Testis (tissue), 3 donors: ENCODE data around the gene HSDL1. TPM values are rescaled to one million over a fixed set of nuclear protein-coding genes. Genes with fewer than 3 reads are reported as not detected.

Source experiments
- DNase-seq: peaks from one replicate; pipeline ENCODE4 v3.0.0-alpha.2; 2019
- H3K27ac ChIP-seq, 2 donors: fragments of 200-600 bp; sonication (generic); one replicate each; pipeline ENCODE4 v1.5.1; 2019
- H3K27me3 ChIP-seq: fragments of 200-600 bp; sonication (generic); one replicate; pipeline ENCODE4 v1.5.1; 2019
- H3K36me3 ChIP-seq: fragments of 200-600 bp; sonication (generic); one replicate; pipeline ENCODE4 v1.5.1; 2017; ENCODE audit warnings: low read depth; ENCODE audit errors: missing control alignments
- H3K4me1 ChIP-seq: fragments of 200-600 bp; sonication (generic); one replicate; pipeline ENCODE4 v1.5.1; 2019
- H3K4me3 ChIP-seq, 2 donors: fragments of 200-600 bp; sonication (generic); one replicate each; pipeline ENCODE4 v1.5.1; 2017 to 2019
- H3K9me3 ChIP-seq: fragments of 200-600 bp; sonication (generic); one replicate; pipeline ENCODE4 v1.5.1; 2017
- CTCF ChIP-seq, 3 experiments: fragments of 450-650 bp in 2 of 3; fragments of 200-600 bp in 1 of 3; sonication (generic) in 1 of 3; IDR thresholded peaks; one replicate each; pipeline ENCODE4 v1.5.1; 2016 to 2019; ENCODE audit warnings: antibody characterized with exemption in 3 of 3, mild to moderate bottlenecking in 2 of 3, moderate library complexity in 1 of 3
- POLR2A ChIP-seq: fragments of 450-650 bp; IDR thresholded peaks from one replicate; pipeline ENCODE4 v1.6.1; 2017; ENCODE audit warnings: antibody characterized with exemption, mild to moderate bottlenecking, moderate library complexity
- WGBS, 2 donors: methylation state at CpG; one replicate each; pipeline ENCODE4 v1.1.5; 2018; 5-methylcytosine and 5-hydroxymethylcytosine counted together
- intact Hi-C: fragments of 100-400 bp; cut with DNase I; formaldehyde crosslinking; loops from one replicate; pipeline ENCODE4 v1.15.1; 2023; ENCODE audit warnings: low total_unique reads
- polyA plus RNA-seq: library from polyadenylated mRNA; stranded (reverse); fragments of 350-450 nt; fragmentation: Illumina TruSeq; extraction: RNeasy Lipid Tissue Mini Kit (QIAGEN cat#74804); gene quantifications from one replicate; pipeline ENCODE4 v1.2.3, GENCODE V29; 2014; ENCODE audit warnings: low read depth, low replicate concordance; ENCODE audit not compliant: insufficient read depth
- total RNA-seq, 2 donors: library from RNA; depleted of rRNA; stranded (reverse); fragments of >200 nt; gene quantifications; one replicate each; pipeline ENCODE4 v1.2.3, GENCODE V29; 2016

Gene HSDL1
- total and polyA plus RNA-seq, 3 donors from 2014 or later = 29.0 to 37.9 (median 31.3) TPM

- Histone ChIP-seq H3K4me3 (no peak overlapping the region), H3K9me3 (no peaks in the 10 kb centered on the region), H3K4me1 (peaks cover 5% of the 10 kb centered on the region), H3K27me3 (no peaks in the 10 kb centered on the region), H3K36me3 (no peaks in the 10 kb centered on the region), H3K27ac (no peak overlapping the region)
- 92% methylated on average over 4 of the region's 4 CpGs for WGBS, 2 donors
- DNase-seq = no peak
- intact Hi-C loops = no loop called here
- TF ChIP-seq CTCF (IDR thresholded peaks at IDR 0.05) = no peak
- TF ChIP-seq POLR2A = no peak
Observed at GRCh38 chr16:84155226-84155625, 10.2 kb upstream of the HSDL1 start.

GRCh38 chr16:84153660-84154214 is 8.8 kb upstream of the HSDL1 start:
- intact Hi-C loops = no loop called here
- DNase-seq = no peak
- no peak overlapping the region for H3K27ac ChIP-seq

GRCh38 chr16:84150926-84151325 is 5.9 kb upstream of the HSDL1 start:
- no peak for DNase-seq
- Histone ChIP-seq H3K4me1 (peaks cover 5% of the 10 kb centered on the region), H3K9me3 (no peaks in the 10 kb centered on the region), H3K27me3 (no peaks in the 10 kb centered on the region), H3K36me3 (no peaks in the 10 kb centered on the region), H3K4me3 (no peak overlapping the region), H3K27ac (no peak overlapping the region)
- no peak for TF ChIP-seq CTCF (IDR thresholded peaks at IDR 0.05)
- no peak for TF ChIP-seq POLR2A
- 84 to 97% methylated on average over 3 of the region's 3 CpGs for WGBS, 2 donors
- intact Hi-C loops = no loop called here

More at GRCh38 chr16:84153660-84154214, 8.8 kb upstream of the HSDL1 start:
- H3K9me3 ChIP-seq = no peaks in the 10 kb centered on the region
- peaks cover 5% of the 10 kb centered on the region for H3K4me1 ChIP-seq
- no peak for TF ChIP-seq CTCF (IDR thresholded peaks at IDR 0.05)
- TF ChIP-seq POLR2A = no peak
- H3K4me3 ChIP-seq = no peak overlapping the region
- WGBS, 2 donors = 56 to 62% methylated on average over 8 of the region's 8 CpGs
- no peaks in the 10 kb centered on the region for H3K36me3 ChIP-seq
- H3K27me3 ChIP-seq = no peaks in the 10 kb centered on the region

- no peaks in the 10 kb centered on the region for H3K9me3 ChIP-seq
- intact Hi-C loops = no loop called here
- 0 to 2% methylated on average over 36 to 37 of the region's 39 CpGs for WGBS, 2 donors
- TF ChIP-seq CTCF (IDR thresholded peaks at IDR 0.05) (no peak), POLR2A (no peak)
- no peaks in the 10 kb centered on the region for H3K36me3 ChIP-seq
- no peaks in the 10 kb centered on the region for H3K27me3 ChIP-seq
- H3K4me3 ChIP-seq = peak overlapping the region; percentile 93 to 98
- peak; percentile 46 for DNase-seq
- H3K27ac ChIP-seq = peak overlapping the region; percentile 82 to 90
- H3K4me1 ChIP-seq = peaks cover 12% of the 10 kb centered on the region
Observed at GRCh38 chr16:84144209-84144858, 643 bp downstream of the HSDL1 start.

DNA sequence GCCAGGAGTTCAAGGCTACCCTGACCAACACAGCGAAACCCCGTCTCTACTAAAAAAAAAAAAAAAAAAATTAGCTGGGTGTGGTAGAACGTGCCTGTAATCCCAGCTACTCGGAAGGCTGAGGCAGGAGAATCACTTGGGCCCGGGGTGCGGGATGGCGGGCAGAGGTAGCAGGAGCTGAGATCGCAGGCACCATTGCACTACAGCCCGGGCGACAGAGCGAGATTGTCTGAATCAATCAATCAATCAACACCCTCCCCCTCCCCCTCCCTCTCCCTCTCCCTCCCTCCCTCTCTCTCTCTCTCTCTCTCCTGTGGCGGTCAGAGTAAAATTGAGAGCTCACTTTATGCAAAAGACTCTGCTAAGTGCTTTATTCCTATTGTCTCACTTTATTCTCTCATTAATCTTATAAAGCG is 1.2 kb downstream of the HSDL1 start:
- intact Hi-C loops = no loop called here
- H3K36me3 ChIP-seq = no peaks in the 10 kb centered on the region
- WGBS, 2 donors = 14 to 20% methylated on average over 13 of the region's 13 CpGs
- no peak for TF ChIP-seq POLR2A
- TF ChIP-seq CTCF (IDR thresholded peaks at IDR 0.05) = no peak
- H3K9me3 ChIP-seq = no peaks in the 10 kb centered on the region
- H3K27ac ChIP-seq = no peak overlapping the region
- peaks cover 15% of the 10 kb centered on the region for H3K4me1 ChIP-seq
- H3K4me3 ChIP-seq = peak overlapping the region; percentile 93 to 98
- no peaks in the 10 kb centered on the region for H3K27me3 ChIP-seq
- no peak for DNase-seq
